Measurements from ENCODE around the gene LYSMD3. TPM values are rescaled to one million over a fixed set of nuclear protein-coding genes. Genes with fewer than 3 reads are reported as not detected.
A peak's percentile ranks its signal among the peaks of the same experiment; 100 is the strongest.

LYSMD3 gene
- total and polyA plus RNA-seq, 9 of the 15 experiments (the other 6 are each of a cell fraction or from before 2014, with no cell fraction given): 9.5 to 42.3 (median 20.7) TPM

GRCh38 chr5:90473396-90474234, 55.8 kb downstream of the LYSMD3 start (continued):
- no peak for TF ChIP-seq HMBOX1 (IDR thresholded peaks at IDR 0.05)
- peak; percentile 60; the same call in 1 of the 2 replicates for TF ChIP-seq ZNF431 (CRISPR knock-in tag; IDR thresholded peaks at IDR 0.05)
- no peak for TF ChIP-seq CREBBP (IDR thresholded peaks at IDR 0.05; ENCODE audit: low read depth, low read length)
- no peak for TF ChIP-seq HSF4 (CRISPR knock-in tag; IDR thresholded peaks at IDR 0.05; ENCODE audit: borderline replicate concordance)
- peak; percentile 68; the same call in 1 of the 2 replicates for TF ChIP-seq EP400 (IDR thresholded peaks at IDR 0.05)
- no peak for TF ChIP-seq ADNP (tag; IDR thresholded peaks at IDR 0.05)
- no peak for TF ChIP-seq DLX4 (CRISPR knock-in tag; IDR thresholded peaks at IDR 0.05)
- TF ChIP-seq SMAD3 (CRISPR knock-in tag; conservative IDR thresholded peaks at IDR 0.05): no peak
- TF ChIP-seq NFRKB (IDR thresholded peaks at IDR 0.05; ENCODE audit: low read depth): no peak
- no peak; the same call in 1 of the 2 replicates for TF ChIP-seq STAG1 (CRISPR knock-in tag; IDR thresholded peaks at IDR 0.05; ENCODE audit: borderline replicate concordance)
- TF ChIP-seq NKRF (IDR thresholded peaks at IDR 0.05; ENCODE audit: borderline replicate concordance): no peak
- TF ChIP-seq ZNF282 (CRISPR knock-in tag; IDR thresholded peaks at IDR 0.05): no peak; the same call in 1 of the 2 replicates
- TF ChIP-seq KLF6 (CRISPR knock-in tag; IDR thresholded peaks at IDR 0.05; ENCODE audit: borderline replicate concordance): no peak
- TF ChIP-seq KAT2B (IDR thresholded peaks at IDR 0.05; ENCODE audit: low read depth, low read length): no peak
- no peak for TF ChIP-seq ZNF274 (IDR thresholded peaks at IDR 0.05; ENCODE audit: borderline replicate concordance, low read depth, low read length)
- no peak for TF ChIP-seq HOMEZ (CRISPR knock-in tag; IDR thresholded peaks at IDR 0.05)
- TF ChIP-seq HES1 (IDR thresholded peaks at IDR 0.05; ENCODE audit: low read depth): no peak
- TF ChIP-seq ZHX1 (conservative IDR thresholded peaks at IDR 0.05; ENCODE audit: low read length): no peak

Data from K562 (cell line).